A549 (cell line): Measurements from ENCODE around the gene ARID1B.

Experiments used
- EP300 ChIP-seq, 2 experiments: fragments of >200 bp; sonication (Bioruptor Twin); formaldehyde crosslinking; IDR thresholded peaks; 2 replicates in 1 of 2; 3 replicates in 1 of 2; pipeline ENCODE4 v1.6.1; 2016 to 2017
- ESRRA ChIP-seq: fragments of 150-350 bp; IDR thresholded peaks from 2 replicates; pipeline ENCODE4 v1.6.1; 2014; ENCODE audit warnings: mild to moderate bottlenecking, low read length, borderline replicate concordance
- HDAC2 ChIP-seq: fragments of 200-600 bp; sonication (generic); IDR thresholded peaks from 2 replicates; pipeline ENCODE4 v1.6.1; 2016
- JUN ChIP-seq, 2 experiments: fragments of >200 bp; sonication (Bioruptor Twin); formaldehyde crosslinking; IDR thresholded peaks; 2 replicates in 1 of 2; 3 replicates in 1 of 2; pipeline ENCODE4 v1.6.1; 2016 to 2017
- POLR2A ChIP-seq: IDR thresholded peaks from 2 replicates; pipeline ENCODE4 v1.6.1; 2012; ENCODE audit warnings: mild to moderate bottlenecking, low read length
- POLR2AphosphoS2 ChIP-seq: conservative IDR thresholded peaks from 2 replicates; pipeline ENCODE4 v1.6.1; 2012; ENCODE audit warnings: low read length, improper control_type of control experiment, inconsistent platforms
- RARB ChIP-seq: fragments of 250-450 bp; sonication (Bioruptor Pico); IDR thresholded peaks from 2 replicates; pipeline ENCODE4 v1.8.0; 2021; ENCODE audit warnings: mild to moderate bottlenecking, moderate library complexity
- RCOR1 ChIP-seq: fragments of 150-350 bp; IDR thresholded peaks from 2 replicates; pipeline ENCODE4 v1.6.1; 2014; ENCODE audit warnings: antibody characterized with exemption, low read length, low read depth
- SMC3 ChIP-seq: fragments of >200 bp; sonication (Bioruptor Twin); formaldehyde crosslinking; IDR thresholded peaks from 3 replicates; pipeline ENCODE4 v1.6.1; 2018; ENCODE audit warnings: inconsistent platforms
- SREBF2 ChIP-seq: fragments of 450-650 bp; IDR thresholded peaks from 2 replicates; pipeline ENCODE4 v1.6.1; 2014; ENCODE audit warnings: mild to moderate bottlenecking, moderate library complexity
- TF ChIP-seq, protein P1 (sequence below): fragments of >200 bp; sonication (Bioruptor Twin); formaldehyde crosslinking; IDR thresholded peaks from 3 replicates; pipeline ENCODE4 v1.5.1; 2016
- TF ChIP-seq, protein P2 (sequence below): fragments of 250-450 bp; sonication (Bioruptor Pico); IDR thresholded peaks from 2 replicates; pipeline ENCODE4 v1.5.0; 2021; ENCODE audit warnings: mild to moderate bottlenecking, moderate library complexity, borderline replicate concordance
- TF ChIP-seq, protein P3 (sequence below): fragments of >200 bp; sonication (Bioruptor Twin); formaldehyde crosslinking; IDR thresholded peaks from 2 replicates; pipeline ENCODE4 v1.6.1; 2016
- TF ChIP-seq, protein P4 (sequence below): fragments of 200-600 bp; sonication (generic); IDR thresholded peaks from 2 replicates; pipeline ENCODE4 v1.6.1; 2016; ENCODE audit warnings: antibody characterized with exemption, mild to moderate bottlenecking, moderate library complexity

DNA sequence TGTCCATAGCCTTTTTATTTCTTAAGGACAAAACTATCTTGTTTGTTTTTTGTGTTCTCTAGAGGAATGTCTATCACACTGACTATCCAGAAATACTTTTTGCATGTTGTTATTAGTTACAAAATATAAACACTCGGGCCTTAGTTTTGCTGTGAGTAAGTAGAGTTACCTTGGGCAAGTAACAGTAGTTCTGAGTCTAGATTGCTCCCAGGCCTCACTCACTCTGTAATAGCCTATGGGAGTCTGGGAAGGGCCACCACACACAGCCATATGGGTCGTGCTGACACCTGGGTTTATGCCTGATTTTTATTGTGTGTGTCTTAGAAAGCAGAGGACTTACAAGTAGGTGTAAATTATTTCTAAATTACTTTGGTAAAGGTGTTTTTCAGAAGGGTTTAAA is 360.3 kb downstream of the ARID1B start:
- TF ChIP-seq RCOR1 = no peak
- TF ChIP-seq, protein P1, sequence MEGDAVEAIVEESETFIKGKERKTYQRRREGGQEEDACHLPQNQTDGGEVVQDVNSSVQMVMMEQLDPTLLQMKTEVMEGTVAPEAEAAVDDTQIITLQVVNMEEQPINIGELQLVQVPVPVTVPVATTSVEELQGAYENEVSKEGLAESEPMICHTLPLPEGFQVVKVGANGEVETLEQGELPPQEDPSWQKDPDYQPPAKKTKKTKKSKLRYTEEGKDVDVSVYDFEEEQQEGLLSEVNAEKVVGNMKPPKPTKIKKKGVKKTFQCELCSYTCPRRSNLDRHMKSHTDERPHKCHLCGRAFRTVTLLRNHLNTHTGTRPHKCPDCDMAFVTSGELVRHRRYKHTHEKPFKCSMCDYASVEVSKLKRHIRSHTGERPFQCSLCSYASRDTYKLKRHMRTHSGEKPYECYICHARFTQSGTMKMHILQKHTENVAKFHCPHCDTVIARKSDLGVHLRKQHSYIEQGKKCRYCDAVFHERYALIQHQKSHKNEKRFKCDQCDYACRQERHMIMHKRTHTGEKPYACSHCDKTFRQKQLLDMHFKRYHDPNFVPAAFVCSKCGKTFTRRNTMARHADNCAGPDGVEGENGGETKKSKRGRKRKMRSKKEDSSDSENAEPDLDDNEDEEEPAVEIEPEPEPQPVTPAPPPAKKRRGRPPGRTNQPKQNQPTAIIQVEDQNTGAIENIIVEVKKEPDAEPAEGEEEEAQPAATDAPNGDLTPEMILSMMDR = no peak
- TF ChIP-seq, protein P2, sequence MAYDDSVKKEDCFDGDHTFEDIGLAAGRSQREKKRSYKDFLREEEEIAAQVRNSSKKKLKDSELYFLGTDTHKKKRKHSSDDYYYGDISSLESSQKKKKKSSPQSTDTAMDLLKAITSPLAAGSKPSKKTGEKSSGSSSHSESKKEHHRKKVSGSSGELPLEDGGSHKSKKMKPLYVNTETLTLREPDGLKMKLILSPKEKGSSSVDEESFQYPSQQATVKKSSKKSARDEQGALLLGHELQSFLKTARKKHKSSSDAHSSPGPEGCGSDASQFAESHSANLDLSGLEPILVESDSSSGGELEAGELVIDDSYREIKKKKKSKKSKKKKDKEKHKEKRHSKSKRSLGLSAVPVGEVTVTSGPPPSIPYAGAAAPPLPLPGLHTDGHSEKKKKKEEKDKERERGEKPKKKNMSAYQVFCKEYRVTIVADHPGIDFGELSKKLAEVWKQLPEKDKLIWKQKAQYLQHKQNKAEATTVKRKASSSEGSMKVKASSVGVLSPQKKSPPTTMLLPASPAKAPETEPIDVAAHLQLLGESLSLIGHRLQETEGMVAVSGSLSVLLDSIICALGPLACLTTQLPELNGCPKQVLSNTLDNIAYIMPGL (CRISPR knock-in tag) = no peak
- no peak for TF ChIP-seq EP300 (IDR thresholded peaks at IDR 0.05)
- no peak for TF ChIP-seq ESRRA
- TF ChIP-seq RARB (CRISPR knock-in tag) = no peak
- TF ChIP-seq JUN (IDR thresholded peaks at IDR 0.05) = no peak
- no peak for TF ChIP-seq POLR2AphosphoS2
- no peak for TF ChIP-seq POLR2A
- no peak for TF ChIP-seq SREBF2
- TF ChIP-seq, protein P3, sequence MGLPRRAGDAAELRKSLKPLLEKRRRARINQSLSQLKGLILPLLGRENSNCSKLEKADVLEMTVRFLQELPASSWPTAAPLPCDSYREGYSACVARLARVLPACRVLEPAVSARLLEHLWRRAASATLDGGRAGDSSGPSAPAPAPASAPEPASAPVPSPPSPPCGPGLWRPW = no peak
- TF ChIP-seq HDAC2 = no peak
- TF ChIP-seq, protein P4, sequence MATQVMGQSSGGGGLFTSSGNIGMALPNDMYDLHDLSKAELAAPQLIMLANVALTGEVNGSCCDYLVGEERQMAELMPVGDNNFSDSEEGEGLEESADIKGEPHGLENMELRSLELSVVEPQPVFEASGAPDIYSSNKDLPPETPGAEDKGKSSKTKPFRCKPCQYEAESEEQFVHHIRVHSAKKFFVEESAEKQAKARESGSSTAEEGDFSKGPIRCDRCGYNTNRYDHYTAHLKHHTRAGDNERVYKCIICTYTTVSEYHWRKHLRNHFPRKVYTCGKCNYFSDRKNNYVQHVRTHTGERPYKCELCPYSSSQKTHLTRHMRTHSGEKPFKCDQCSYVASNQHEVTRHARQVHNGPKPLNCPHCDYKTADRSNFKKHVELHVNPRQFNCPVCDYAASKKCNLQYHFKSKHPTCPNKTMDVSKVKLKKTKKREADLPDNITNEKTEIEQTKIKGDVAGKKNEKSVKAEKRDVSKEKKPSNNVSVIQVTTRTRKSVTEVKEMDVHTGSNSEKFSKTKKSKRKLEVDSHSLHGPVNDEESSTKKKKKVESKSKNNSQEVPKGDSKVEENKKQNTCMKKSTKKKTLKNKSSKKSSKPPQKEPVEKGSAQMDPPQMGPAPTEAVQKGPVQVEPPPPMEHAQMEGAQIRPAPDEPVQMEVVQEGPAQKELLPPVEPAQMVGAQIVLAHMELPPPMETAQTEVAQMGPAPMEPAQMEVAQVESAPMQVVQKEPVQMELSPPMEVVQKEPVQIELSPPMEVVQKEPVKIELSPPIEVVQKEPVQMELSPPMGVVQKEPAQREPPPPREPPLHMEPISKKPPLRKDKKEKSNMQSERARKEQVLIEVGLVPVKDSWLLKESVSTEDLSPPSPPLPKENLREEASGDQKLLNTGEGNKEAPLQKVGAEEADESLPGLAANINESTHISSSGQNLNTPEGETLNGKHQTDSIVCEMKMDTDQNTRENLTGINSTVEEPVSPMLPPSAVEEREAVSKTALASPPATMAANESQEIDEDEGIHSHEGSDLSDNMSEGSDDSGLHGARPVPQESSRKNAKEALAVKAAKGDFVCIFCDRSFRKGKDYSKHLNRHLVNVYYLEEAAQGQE = no peak
- TF ChIP-seq SMC3 = no peak
